GM19395 (cell line): ENCODE results near the gene MORC3.
"Not testable (repeated sequence)": the region's sequence is repeated elsewhere in the genome, so short reads cannot be mapped to it uniquely, and the experiment has no call there.

ENCODE experiments used
- ATAC-seq: cut with Tn5 transposase; IDR thresholded peaks from one replicate; pipeline ENCODE4 v1.9.1; 2021; ENCODE audit warnings: mild to moderate bottlenecking, moderate library complexity; ENCODE audit not compliant: unreplicated experiment

Gene MORC3

DNA sequence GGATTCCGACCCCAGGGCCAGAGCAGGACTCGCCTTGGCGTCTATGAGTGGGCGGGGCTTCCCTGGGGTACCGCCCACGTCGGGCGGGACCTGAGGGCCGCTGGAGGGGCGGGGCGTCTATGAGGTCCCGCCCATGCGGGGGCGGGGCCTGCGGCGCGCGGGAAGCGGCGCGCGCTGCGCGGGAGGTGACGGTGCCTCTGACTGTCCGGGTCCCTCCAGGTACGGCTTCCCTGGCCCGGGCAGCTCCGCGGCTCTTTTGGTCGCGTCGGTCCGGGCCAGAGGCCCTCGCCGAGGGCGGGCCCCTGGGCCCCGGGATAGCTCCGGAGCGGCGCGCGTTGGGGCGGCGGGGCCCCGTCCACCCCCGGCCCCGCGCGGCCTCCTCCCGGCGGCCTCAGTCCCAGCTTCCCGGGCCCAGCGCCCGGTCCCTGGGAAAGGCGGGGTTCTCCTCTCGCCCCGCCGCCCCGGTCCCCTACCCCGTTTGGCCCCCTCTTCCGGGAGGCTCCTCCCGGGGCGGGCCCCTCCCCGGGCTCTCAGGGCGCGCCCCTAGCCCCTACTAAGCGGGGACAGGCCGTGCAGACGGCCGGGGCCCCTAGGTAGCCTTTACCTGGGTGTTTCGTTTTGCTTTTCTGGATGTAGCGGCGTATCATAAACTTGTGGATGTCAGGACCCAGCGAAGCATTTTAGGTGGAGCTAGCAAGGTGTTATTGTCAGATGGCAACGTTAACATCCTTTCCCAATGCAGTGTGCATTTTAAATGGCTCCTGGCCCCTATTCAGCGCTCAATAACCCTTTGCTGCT lies 65.4 kb downstream of the MORC3 start, which contains the start of gene CHAF1B:
TSS of gene CHAF1B (plus strand) at position 160 of the 798 bp plus-strand sequence. CDS start 745 bp downstream, outside the sequence.
- peak; percentile 84 for ATAC-seq

DNA sequence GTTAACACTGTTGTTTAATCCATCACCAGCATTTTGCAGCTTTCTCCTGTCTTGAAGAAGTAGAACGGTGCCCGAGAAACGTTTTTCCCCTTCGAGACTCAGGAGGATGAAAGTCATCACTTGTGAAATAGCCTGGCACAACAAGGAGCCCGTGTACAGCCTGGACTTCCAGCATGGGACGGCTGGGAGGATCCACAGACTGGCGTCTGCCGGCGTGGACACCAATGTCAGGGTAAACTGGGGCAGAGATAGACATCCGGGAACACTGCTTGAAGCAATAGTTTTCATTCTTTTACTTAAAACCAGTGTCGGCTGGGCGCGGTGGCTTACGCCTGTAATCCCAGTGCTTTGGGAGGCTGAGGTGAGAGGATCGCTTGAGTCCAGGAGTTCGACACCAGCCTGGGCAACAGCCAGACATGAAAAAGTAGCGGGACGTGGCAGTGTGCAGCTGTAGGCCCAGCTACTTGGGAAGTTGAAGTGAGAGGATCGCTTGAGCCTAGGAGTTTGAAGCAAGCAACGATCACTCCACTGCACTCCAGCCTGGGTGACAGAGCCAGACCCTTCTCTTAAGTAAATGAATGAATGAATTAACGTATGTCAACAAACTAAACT lies 66.1 kb downstream of the MORC3 start:
- no peak for ATAC-seq

DNA sequence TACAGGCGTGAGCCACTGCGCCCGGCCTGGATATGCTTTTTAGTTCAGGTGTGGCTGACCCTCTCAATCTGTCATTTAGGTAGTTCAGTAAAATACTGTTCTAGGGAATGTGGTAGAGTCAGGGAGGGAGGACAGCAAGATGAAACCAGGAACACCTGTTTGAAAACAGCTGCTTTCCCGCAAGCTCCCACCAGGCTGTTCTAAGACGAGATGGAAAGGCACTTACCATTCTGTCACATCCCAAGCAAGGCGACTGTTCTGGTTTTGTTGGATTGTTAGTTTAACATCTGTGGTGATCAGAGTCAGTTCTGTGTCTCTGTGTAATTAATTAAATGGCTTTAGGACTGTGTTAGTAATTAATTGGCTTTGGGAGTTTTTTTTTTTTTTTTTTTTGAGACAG lies 68.1 kb downstream of the MORC3 start:
- no peak for ATAC-seq

DNA sequence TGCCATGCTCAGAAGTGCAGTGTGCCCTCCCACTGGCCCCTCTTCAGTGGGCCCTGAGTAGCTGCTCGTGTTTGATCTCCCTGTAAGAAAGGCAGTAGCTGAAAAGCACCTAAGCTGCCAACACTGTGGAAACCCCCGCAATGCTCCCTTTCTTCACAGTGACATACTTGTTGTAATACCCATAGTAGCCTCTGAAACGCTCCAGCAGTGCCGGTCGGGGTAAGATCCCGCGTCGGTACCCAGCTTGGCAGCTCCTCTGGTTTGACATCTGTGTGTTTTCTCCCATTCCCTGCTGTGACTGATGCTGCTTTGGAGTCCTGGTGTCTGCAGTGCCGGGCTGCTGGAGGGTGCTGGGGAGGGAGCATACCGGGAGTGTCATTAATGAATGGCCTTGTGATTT lies 68.8 kb downstream of the MORC3 start:
- ATAC-seq = no peak

DNA sequence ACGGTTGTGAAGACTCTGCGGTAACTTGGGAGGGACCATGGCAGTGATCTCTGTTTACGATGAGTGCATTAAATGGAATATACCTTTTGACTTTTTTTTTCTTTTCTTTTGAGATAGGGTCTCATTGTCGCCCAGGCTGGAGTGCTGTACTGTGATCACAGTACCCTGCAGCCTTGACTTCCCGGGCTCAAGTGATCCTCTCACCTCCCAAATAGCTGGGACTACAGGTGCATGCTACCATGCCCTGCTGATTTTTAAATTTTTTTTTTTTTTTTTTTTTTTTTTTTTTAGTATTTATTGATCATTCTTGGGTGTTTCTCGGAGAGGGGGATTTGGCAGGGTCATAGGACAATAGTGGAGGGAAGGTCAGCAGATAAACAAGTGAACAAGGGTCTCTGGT lies 71.7 kb downstream of the MORC3 start:
- not testable (repeated sequence) for ATAC-seq

DNA sequence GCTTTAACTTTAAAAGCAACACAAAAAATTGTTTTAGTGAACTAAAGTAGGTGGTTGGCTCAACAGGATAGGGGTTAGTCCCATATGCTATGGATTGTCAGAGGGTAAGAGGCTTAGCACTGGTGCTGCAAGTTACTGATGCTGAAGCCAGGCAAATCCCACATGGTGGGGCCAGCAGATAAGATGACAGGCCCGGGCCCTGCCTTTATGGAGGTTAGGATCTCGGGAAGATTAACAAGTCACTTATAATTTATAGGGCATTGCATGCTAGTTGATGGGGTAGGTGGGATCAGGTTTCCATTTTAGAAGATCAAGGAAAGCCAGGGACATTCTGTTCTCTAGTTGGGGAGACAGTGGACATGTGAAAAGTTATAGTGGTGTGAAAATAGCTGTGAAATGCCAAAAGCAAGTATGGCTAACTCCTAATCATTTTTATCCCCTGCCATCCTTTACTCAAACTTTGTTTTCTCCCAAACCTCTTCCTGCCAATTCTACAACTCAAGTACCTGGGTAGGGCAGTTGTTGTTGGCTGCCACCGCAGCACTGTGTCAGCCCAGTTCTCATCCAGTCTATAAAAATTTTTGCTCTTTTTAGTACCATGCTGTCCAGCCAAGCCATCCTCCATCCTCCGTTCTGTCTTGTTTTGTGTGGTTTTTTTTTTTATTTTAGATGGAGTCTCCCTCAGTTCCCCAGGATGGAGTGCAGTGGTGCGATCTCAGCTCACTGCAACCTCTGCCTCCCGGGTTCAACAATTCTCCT lies 75.5 kb downstream of the MORC3 start:
- ATAC-seq = no peak

DNA sequence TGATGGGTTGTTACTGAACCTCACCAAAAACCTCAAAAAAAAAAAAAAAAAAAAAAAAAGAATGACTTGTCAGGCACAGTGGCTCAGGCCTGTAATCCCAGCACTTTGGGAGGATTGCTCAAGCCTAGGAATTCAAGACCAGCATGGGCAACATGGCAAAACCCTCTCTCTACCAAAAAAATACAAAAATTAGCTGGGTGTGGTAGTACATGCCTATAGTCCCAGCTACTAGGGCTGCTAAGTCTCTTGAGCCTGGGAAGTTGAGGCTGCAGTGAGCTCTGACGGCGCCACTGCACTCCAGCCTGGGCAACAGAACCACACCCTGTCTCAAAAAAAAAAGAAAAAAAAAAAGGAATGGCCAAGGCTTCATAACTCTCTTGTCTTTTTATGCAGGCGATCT lies 76.3 kb downstream of the MORC3 start:
- ATAC-seq = no peak

DNA sequence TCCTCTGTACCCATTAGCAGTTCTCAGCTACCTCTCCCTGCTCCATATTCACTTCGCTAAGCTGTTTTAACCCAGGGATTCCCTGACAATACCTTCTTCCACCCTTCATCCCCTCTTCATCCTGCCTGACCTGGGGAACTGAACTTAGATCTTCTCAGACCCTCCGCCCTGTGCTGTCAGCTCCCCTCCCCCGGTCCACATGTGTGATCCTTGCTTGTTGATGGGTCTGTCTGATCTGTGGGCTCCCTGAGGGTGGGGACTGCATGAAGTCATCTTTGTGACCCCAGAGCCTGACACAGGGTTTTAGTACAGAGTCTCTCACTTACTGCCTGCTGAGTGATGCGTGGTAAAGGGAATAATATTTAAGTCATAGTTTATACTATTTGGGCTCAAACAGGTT lies 77.0 kb downstream of the MORC3 start:
- ATAC-seq = no peak

DNA sequence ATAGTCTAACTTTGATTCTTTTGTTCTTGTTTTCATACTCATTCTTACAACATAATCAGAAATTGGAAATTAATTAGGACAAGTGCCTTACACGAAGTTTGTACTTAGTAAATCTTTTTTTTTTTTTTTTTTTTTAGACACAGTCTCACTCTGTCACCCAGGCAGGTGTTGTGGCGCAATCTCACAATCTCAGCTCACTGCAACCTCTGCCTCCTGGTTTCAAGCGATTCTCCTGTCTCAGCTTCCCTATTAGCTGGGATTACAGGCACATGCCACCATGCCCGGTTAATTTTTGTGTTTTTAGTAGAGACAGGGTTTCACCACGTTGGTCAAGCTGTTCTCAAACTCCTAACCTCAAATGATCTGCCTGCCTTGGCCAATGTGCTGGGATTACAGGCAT lies 77.6 kb downstream of the MORC3 start:
- no peak for ATAC-seq

DNA sequence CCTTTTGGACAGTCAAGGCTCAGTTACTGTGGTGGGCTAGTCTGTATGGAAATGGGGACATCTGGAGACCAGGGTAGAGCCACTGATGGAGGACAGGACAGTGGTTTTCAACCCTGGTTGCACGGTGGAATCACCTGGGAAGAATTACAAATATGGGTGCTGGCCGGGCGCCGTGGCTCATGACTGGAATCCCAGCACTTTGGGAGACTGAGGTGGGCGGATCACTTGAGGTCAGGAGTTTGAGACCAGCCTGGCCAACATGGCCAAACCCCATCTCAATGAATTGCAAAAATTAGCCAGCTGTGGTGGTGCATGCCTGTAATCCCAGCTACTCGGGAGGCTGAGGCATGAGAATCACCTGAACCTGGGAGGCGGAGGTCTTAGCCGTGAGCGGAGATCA lies 79.7 kb downstream of the MORC3 start:
- ATAC-seq = not testable (repeated sequence)

DNA sequence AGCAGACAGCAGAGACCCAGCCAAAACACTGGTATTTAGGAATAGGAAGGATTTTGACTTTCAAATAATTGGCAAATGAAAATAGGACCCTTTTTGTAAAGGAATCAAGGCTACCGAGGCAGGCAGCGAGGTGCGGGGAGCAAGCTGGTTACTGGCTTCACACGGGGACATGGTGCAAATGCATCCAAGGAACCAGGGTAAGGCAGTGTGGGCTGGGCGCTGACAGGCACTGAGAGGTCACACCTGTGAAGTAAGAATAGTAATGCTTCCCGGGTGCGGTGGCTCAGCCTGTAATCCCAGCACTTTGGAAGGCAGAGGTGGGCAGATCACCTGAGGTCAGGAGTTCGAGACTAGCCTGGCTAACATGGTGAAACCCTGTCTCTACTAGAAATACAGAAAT lies 80.7 kb downstream of the MORC3 start:
- no peak for ATAC-seq

DNA sequence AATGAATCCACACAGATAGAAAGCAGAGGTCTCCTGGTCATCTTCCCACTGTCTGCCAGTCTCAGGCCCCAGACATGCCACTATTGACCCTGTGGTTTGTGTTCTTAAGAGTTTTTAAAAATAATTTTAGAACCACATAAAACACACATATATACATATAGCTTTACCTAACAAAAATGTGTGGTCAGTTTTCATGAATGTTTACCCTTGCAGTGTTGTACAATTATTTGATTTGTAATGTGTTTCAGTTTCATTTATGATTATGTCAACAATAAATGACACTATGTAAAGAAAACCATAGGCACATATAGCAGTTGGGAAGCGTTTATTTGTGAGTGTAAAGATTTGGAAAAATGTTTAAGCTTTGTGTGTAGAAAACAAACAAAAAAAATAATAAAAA lies 82.3 kb downstream of the MORC3 start:
- no peak for ATAC-seq

DNA sequence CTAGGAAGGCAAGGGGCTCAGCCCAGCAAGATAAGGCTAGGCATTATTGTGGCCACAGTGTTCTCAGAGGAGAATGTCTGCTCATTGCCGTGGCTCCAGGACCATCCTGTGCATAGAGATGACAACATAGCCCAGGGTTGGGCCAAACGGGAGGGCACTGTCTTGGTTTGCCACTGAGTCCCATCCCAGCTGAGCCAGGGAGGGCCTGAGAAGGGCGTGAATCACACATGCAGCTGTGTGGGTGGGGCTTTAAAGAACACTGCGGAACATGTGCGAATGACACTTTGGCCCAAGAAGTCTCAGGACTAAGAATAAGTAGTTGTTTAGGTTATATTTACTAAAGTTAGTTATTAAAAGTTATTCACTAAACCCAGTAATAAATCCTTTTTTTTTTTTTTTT lies 83.7 kb downstream of the MORC3 start:
- no peak for ATAC-seq

DNA sequence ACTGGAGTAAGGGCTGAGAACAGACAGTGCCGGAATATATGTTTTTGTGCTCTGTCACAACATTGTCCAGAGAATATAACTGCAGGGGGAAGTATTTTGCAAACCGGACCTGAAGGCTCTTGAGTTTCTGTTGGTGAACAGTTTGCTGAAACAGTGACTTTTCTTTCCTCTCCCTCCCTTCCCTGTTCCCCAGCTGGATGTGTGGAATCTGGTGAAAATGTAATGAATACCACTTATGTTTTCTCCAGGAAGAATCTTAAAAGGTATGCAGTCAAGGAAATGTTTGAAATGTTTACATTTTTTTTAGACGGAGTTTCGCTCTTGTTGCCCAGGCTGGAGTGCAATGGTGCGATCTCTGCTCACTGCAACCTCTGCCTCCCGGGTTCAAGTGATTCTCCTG lies 88.6 kb downstream of the MORC3 start:
- no peak for ATAC-seq

DNA sequence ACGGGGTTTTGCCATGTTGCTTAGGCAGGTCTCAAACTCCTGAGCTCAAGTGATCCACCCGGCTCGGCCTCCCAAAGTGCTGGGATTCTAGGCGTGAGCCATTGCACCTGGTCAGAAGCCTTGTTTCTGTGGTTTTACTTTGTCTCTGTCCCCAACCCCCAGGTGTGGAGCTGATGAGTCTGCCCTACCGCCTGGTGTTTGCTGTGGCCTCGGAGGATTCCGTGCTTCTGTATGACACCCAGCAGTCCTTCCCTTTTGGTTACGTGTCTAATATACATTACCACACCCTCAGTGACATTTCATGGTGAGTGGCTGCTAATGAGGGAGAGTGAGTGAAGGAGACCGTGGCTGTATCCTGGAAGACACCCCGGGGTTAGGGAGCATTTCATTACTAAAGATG lies 91.3 kb downstream of the MORC3 start:
- no peak for ATAC-seq

DNA sequence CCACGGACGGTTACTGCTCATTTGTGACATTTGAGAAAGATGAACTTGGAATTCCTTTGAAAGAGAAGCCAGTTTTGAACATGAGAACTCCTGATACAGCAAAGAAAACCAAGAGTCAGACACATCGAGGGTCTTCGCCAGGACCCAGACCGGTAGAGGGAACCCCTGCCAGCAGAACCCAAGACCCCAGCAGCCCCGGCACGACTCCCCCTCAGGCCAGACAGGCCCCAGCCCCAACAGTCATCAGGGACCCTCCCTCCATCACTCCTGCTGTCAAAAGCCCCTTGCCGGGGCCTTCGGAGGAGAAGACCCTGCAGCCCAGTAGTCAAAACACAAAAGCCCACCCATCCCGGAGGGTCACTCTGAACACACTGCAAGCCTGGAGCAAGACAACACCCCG lies 92.9 kb downstream of the MORC3 start:
- ATAC-seq = no peak

DNA sequence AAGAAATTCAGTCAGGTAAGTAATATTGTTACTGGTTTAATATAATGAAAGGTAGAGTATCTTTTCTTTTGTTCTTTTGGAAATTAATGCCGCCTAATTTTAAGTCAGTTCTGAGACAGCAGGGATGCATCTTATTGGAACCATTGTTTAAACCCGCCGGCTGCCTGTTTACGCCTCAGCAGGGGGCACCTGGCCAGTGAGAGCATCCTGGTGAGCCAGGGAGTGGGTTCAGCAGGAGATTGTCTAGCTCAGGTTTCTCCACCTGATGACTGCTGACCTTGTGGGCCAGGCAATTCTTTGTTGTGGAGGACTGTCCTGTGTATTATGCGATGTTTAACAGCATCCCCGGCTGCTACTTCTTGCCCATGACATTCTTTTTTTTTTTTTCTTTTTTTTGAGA lies 95.4 kb downstream of the MORC3 start:
- no peak for ATAC-seq

DNA sequence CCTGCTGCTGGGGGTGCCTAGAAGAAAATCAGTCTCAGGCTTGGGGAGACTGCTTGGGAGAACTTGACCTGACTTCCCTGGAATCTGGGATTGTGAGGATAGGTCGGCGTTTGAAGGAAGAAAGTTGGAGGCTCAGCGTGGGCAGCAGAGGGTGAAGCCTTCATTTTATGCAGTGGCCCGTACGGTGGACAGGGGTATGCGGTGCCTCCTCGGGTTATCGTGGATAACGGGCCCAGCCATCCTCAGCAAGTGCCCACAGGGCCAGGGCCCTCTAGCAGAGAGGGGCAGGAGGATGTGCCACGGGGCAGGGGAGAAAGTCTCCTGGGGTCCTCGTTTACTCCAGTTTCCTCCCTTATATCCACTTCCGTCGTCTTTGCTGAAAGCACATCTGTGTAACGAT lies 99.2 kb downstream of the MORC3 start:
- ATAC-seq = no peak

DNA sequence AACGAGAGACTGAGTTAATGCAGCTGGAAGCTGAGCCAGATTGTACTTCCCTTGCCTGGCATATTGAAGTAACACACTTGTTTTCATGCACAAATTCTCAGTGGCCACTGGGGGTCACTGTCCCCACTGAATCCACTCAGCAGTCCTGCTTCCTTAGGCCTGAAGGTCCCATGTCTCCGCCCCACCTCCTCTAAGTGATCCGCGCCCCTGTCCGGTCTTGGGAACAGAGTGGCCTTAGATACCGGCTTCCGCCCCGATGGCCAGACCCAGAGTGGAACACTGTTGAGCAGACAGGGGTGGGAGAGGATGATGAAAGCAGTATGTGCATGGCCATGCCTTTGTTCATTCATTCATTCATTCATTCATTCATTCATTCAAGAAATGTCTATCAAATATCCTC lies 100.0 kb downstream of the MORC3 start:
- ATAC-seq = no peak

DNA sequence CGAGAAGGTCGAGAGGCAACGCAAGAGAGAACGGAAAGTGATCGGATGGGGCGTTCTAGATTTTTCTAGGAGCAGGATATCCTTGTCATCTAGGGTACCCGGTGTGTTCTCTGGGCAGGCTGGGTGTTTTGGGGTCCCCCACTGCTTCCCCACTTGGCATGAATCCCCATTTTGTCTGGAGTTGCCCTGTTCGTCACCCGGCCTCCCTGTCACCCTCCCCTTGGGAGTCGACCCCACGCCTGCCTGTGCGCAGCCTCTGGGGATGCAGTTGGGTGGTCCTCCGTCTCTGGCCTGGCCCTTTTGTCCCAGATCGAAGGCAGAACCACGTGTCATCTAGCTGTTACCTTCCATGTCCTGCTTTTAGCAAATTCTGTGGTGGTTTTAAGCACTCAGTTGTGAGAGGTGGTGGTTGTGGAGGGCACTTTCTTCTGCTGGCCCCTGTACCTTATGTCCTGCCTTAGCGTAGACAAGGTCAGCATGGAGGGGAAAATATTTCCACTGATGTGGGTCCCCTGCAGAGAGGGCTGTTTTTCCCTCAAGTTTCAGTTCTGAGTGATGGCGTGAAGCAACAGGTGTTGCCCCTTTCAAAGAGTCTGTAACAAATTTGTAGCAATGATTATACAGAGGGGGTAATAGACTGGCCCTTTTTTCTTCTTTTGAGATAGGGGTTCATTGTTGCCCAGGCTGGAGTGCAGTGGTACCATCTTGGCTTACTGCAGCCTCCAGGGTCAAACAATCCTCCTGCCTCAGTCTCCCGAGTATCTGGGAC lies 100.8 kb downstream of the MORC3 start:
- ATAC-seq = no peak
